Lung (tissue), 12 donors: ENCODE results near the gene LSAMP. TPM values are rescaled to one million over a fixed set of nuclear protein-coding genes. Genes with fewer than 3 reads are reported as not detected.

Experiments
- ATAC-seq: fragments of 200-7000 bp; cut with Tn5 transposase; one replicate; pipeline ENCODE4 v1.9.1; 2020; ENCODE audit warnings: moderate number of reproducible peaks; ENCODE audit not compliant: insufficient read depth, low FRiP score
- DNase-seq, 3 donors: peaks; one replicate each; pipeline ENCODE4 v3.0.0-alpha.2; 2013 to 2017
- H3K27ac ChIP-seq, 2 donors: one replicate each; pipeline ENCODE4 v1.5.1; 2013; ENCODE audit warnings: mild to moderate bottlenecking in 2 of 2, moderate library complexity in 2 of 2, control low read depth in 1 of 2, inconsistent platforms in 1 of 2, low read depth in 1 of 2, low read length in 1 of 2
- H3K27me3 ChIP-seq, 3 donors: one replicate each; pipeline ENCODE4 v1.5.1; 2013; ENCODE audit warnings: low read length in 2 of 3; ENCODE audit not compliant: control insufficient read depth in 3 of 3, insufficient read depth in 3 of 3
- H3K36me3 ChIP-seq, 4 donors: one replicate each; pipeline ENCODE4 v1.5.1; 2013; ENCODE audit warnings: low read length in 4 of 4, mild to moderate bottlenecking in 1 of 4, moderate library complexity in 1 of 4; ENCODE audit not compliant: control insufficient read depth in 4 of 4, insufficient read depth in 4 of 4
- H3K4me1 ChIP-seq, 5 donors: one replicate each; pipeline ENCODE4 v1.5.1; 2013; ENCODE audit warnings: low read length in 5 of 5, mild to moderate bottlenecking in 2 of 5, moderate library complexity in 1 of 5; ENCODE audit not compliant: control insufficient read depth in 5 of 5, insufficient read depth in 5 of 5
- H3K4me3 ChIP-seq: one replicate; pipeline ENCODE4 v1.5.1; 2013; ENCODE audit warnings: mild to moderate bottlenecking, control low read depth, moderate library complexity
- H3K9ac ChIP-seq, 2 donors: one replicate each; pipeline ENCODE4 v1.5.1; 2013; ENCODE audit warnings: low read length in 2 of 2, control low read depth in 1 of 2; ENCODE audit not compliant: insufficient read depth in 1 of 2
- H3K9me3 ChIP-seq, 4 donors: one replicate each; pipeline ENCODE4 v1.5.1; 2013; ENCODE audit warnings: low read length in 3 of 4, mild to moderate bottlenecking in 1 of 4, moderate library complexity in 1 of 4; ENCODE audit not compliant: control insufficient read depth in 4 of 4, insufficient read depth in 3 of 4
- WGBS, 2 donors: extraction: QIAGEN DNeasy Blood & Tissue Kit; methylation state at CpG; one replicate each; pipeline ENCODE4 v1.1.7; 2013; 5-methylcytosine and 5-hydroxymethylcytosine counted together
- polyA plus RNA-seq, 2 donors: library from polyadenylated mRNA; stranded (reverse); fragments of 200-250 nt; gene quantifications; one replicate each; pipeline ENCODE4 v1.2.1, GENCODE V29; 2013
- total RNA-seq, 2 donors: library from RNA; depleted of rRNA in 1 of 2; stranded (reverse); fragments of >200 nt in 1 of 2; gene quantifications; one replicate each; pipeline ENCODE4 v1.2.1, GENCODE V29; 2014 to 2021
- TF ChIP-seq, protein P1 (sequence below): IDR thresholded peaks from 2 replicates; pipeline ENCODE4 v1.5.1; 2012; ENCODE audit warnings: mild to moderate bottlenecking; ENCODE audit errors: control extremely low read depth, extremely low read depth
- donor health status: control.
- donor health status: control.
- donor health status: Bipolar disorder and iron deficiency.
- donor health status: healthy.
- donor health status: DM: yes; HTN: yes; CAD: no.

The LSAMP gene
- total and polyA plus RNA-seq, 4 donors, result 1.6 to 21.9 (median 9.5) TPM

GRCh38 chr3:116423945-116424344 lies 21.3 kb downstream of the LSAMP start:
- Histone ChIP-seq H3K4me3 (no peak overlapping the region), H3K27ac (no peak overlapping the region), H3K9ac (no peak overlapping the region), H3K27me3 (no peaks in the 10 kb centered on the region), H3K9me3 (no peaks in the 10 kb centered on the region), H3K36me3 (no peaks in the 10 kb centered on the region), H3K4me1 (peaks cover 0 to 7% (median 0%) of the 10 kb centered on the region in 5 donors)
- TF ChIP-seq, protein P1, sequence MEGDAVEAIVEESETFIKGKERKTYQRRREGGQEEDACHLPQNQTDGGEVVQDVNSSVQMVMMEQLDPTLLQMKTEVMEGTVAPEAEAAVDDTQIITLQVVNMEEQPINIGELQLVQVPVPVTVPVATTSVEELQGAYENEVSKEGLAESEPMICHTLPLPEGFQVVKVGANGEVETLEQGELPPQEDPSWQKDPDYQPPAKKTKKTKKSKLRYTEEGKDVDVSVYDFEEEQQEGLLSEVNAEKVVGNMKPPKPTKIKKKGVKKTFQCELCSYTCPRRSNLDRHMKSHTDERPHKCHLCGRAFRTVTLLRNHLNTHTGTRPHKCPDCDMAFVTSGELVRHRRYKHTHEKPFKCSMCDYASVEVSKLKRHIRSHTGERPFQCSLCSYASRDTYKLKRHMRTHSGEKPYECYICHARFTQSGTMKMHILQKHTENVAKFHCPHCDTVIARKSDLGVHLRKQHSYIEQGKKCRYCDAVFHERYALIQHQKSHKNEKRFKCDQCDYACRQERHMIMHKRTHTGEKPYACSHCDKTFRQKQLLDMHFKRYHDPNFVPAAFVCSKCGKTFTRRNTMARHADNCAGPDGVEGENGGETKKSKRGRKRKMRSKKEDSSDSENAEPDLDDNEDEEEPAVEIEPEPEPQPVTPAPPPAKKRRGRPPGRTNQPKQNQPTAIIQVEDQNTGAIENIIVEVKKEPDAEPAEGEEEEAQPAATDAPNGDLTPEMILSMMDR, result no peak
- ATAC-seq (no peak), DNase-seq (peak in 2 of 3 donors; percentile 41 to 43)
- 6 to 13% methylated on average over 1 of the region's 1 CpG for WGBS, 2 donors

DNA sequence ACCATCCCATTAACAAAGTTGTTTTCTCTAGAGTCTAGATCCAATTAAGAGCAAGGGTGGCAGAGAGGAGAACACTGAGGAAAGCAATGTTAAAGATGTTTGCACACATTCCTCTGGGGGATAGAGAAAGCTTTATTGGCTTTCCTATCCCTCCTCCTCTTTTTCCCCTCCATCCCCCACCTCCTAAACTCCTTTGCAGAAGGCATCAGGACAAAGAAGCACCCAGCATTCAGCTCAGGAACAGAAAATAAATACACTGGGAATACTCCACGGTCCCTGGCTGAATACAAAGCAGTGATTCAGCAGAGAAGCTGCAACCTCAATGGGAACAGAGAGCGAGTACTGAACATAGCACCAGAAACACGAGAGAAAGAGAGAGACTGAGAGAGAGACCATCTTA lies 21.9 kb downstream of the LSAMP start:
- 34 to 49% methylated on average over 3 of the region's 3 CpGs for WGBS, 2 donors
- ATAC-seq, result no peak
- TF ChIP-seq, protein P1, result no peak
- no peak overlapping the region for H3K27ac ChIP-seq
- no peaks in the 10 kb centered on the region for H3K36me3 ChIP-seq
- no peak overlapping the region for H3K4me3 ChIP-seq
- H3K9ac ChIP-seq, result no peak overlapping the region
- H3K9me3 ChIP-seq, result no peaks in the 10 kb centered on the region
- DNase-seq, result no peak
- peaks cover 0 to 7% (median 0%) of the 10 kb centered on the region in 5 donors for H3K4me1 ChIP-seq
- no peaks in the 10 kb centered on the region for H3K27me3 ChIP-seq

- Histone ChIP-seq H3K4me1 (no peaks in the 10 kb centered on the region), H3K27me3 (no peaks in the 10 kb centered on the region), H3K9me3 (peaks cover 0 to 3% (median 0%) of the 10 kb centered on the region in 4 donors), H3K36me3 (no peaks in the 10 kb centered on the region), H3K27ac (no peak overlapping the region), H3K9ac (no peak overlapping the region), H3K4me3 (no peak overlapping the region)
- ATAC-seq (no peak), DNase-seq (no peak)
- TF ChIP-seq, protein P1, result no peak
- 22 to 31% methylated on average over 1 of the region's 1 CpG for WGBS, 2 donors
Observed at GRCh38 chr3:116417151-116417550, 28.1 kb downstream of the LSAMP start.

DNA sequence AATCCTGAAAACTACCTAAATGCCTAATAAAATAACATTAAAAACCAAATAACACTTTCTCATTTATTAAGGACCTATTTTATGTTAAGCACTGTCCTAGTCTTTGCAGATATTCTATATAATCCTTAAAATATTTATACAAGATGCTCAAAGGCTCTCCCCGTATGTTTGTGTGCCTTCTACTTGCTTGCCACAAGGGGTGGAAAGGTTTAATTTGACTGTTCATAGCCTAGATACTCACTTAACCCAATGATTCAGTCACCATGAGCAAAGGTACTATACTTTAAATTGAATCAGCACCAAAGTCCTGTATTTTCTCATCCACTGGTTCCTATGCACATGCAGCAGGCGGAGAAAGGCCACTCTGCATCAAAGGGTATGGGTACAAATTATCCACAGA lies 32.0 kb downstream of the LSAMP start:
- TF ChIP-seq, protein P1, result no peak
- H3K27me3 ChIP-seq, result no peaks in the 10 kb centered on the region
- H3K36me3 ChIP-seq, result no peaks in the 10 kb centered on the region
- H3K4me1 ChIP-seq, result no peaks in the 10 kb centered on the region
- no peak for ATAC-seq
- H3K27ac ChIP-seq, result no peak overlapping the region
- DNase-seq, result no peak
- peaks cover 0 to 3% (median 0%) of the 10 kb centered on the region in 4 donors for H3K9me3 ChIP-seq
- H3K4me3 ChIP-seq, result no peak overlapping the region
- no peak overlapping the region for H3K9ac ChIP-seq
- 87 to 92% methylated on average over 2 of the region's 2 CpGs for WGBS, 2 donors
